GM21737 (cell line): ENCODE results near the gene NXT1.

Source experiments
- ATAC-seq: cut with Tn5 transposase; IDR thresholded peaks from one replicate; pipeline ENCODE4 v1.9.1; 2021; ENCODE audit warnings: mild to moderate bottlenecking, moderate library complexity; ENCODE audit not compliant: unreplicated experiment

NXT1 gene

DNA sequence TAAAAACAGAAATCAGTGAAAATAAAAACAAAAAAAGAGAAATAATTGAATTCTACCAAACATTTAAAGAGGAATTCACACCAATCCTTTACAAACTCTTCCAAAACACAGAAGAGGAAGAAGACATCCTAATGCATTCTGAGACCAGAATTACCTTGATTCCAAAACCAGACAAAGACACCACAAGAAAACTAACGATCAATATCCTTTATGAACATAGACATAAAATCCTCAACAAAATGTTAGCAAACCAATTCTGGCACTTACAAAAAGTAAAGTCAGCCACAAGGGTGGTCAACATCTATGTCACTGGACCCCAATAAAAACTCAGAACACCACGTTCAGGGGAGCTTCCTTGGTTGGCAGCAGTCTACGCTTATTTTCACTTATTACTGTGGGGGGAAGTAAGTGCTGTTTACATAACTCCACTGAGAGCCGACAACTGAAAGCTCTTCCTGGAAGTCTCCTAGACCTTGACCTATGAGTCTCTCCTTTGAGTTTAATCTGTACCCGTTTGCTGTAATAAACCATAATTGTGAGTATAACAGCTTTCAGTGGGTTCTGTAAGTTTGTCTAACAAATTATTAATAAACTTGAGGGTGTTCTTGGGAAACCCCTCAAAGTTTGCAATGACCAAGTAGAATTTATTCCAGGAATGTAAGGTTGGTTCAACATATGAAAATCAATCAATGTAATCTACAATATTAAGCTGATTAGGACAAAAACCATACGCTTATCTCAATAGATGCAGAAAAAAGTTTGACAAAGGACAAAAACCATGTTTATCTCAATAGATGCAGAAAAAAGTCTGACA, 35.9 kb downstream of the NXT1 start:
- no peak for ATAC-seq

DNA sequence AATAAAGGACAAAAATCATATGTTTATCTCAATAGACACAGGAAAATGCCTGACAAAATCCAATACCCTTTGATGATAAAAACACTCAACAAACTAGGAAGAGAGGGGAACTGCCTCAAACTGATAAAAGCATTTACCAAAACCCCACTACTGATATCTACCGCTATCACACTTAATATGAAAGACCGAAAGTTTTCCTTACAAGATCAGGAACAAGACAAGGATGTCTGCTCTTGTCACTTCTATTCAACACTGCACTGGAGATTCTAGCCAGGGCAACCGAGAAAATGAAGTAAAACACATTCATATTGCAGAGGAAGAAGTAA, 36.5 kb downstream of the NXT1 start:
- no peak for ATAC-seq

DNA sequence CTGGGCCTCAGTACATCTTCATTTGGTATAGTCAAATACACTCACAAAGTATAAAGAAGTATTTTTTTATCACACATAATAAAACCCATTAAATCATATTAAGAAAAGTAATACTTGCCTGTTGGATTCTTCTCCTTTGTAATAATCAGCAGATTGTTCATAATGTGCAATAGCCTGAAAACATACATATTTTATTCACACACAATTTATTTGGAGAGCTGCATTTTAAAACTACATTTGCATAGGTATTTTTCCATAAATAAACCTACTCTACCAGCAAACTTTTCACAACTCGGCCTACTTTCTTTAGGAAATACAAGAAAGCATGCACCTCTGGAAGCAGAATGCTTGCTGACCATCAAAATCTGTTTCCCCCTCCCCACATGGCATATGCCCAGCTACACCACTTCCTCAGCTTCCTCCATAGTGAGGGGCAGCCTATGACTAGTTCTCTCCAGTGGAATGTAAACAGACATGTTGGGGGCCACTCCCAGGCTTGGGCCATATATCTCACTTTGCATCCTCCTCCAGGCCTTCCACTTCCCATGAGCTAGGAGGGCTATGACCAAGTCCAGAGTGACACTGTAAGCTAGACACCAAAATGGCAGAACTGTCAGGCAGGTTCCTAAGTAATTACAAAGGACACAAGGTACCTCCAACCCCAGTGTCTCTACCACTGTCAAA, 39.6 kb downstream of the NXT1 start:
- no peak for ATAC-seq

DNA sequence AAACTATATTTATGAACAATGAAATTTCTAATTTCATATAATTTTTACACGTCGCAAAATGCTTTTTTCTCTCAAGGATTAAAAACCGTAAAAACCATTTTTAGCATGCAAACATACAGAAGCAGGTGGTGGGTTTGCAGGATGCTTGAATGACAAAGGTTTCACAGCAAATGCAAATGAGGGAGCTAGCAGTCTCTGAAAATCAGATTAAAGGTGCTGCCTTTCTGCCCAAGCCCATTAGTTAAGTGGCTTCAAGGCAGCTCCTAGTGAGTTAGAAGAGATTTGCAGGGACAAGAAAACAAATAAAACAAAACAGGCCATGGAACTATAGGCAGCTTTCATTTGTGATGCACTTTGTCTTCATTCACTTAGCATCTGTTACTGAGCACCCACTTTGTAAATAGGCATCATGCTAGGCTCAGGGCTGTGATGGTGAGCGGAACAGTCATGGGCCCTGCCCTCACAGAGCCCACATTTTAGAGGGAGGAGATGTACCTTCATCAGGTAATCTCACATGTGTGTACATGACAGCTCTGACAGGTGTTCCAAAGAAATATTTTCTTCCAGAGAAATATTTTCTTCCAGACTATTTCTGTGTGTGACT, 41.2 kb downstream of the NXT1 start:
- no peak for ATAC-seq

DNA sequence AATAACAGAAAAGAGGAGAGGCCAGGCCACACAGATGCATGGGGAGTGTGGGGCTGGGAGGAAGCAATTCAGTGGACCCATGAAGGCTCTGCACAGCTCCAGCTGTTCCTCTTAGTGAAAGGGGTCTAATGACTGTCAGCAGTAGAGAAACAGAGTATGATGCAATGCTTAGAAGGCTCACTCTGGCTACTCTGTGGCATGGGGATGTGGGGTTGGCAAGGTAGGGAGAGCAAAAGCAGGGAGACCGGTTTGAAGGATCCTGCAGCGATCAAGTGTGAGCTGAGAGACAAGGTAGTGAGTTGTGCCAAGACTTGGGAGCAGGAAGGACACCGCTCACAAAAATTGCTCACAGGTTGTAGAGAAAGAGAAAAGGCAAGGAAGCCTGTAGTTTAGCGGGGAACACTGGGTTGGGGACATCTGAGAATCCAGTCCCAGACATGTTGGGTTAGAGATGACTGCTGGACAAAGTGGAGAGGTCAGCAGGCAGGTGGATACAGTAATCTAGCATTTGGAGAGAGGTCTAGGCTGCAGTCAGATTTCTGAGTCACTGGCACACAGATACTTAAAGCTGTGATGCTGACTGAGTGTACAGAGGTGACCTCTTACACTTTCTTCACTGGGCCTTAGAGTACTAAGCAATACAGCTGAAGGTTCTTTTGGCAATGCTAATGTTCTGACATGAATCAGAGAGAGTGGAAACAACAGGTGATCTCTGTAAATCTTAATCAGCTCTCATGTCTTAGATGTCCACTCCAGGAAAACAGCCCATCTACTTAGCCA, 43.6 kb downstream of the NXT1 start:
- ATAC-seq: no peak

DNA sequence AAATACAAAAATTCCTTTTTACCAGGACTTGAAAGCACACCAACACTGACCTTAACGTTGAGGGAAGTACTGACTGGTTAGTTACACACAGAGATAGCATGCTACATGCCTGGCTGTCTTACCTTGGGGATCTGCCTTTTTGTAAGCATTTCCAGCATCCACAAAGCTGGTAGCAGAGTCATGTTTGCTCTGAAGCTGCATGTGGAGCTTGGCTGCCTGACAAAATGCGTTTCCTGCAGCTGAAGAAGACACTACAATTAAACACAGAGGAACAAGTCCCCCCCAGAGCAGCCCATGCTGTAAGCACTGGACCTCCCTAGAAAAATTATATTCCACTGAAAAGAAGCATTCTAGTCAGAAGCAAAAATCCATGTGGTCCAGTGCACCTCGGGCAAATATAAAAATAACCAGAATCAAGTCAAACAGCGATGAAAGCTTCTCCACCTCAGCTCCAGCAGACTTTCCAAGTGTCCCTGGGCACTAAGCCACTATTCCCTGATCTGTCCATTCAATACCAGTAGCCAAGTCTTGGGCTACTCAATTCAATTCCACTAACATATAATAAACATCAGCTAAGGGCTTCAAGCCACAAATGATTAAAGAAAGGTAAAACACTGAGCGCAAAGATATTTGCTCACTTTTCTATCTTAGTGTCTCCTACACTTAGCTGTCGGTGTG, 46.5 kb downstream of the NXT1 start:
- ATAC-seq: no peak

DNA sequence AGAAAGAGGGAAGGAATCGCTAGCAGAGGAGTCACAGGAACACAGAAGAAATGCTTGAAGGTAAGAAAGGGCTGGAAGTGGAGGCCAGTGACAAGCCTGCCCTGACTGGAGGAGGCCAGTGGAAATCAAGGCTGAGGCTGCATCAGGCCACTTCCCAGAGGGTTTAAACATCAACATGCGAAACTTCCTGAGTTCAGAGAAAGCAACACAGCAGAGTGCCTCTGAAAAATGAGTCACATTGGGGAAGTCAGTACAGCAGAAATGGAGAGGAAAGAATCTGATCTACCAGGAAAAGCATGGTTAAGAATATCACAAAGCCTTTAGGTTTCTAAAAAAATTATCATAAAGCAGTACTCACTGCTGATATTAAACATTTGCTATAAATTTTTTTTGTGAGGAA, 47.4 kb downstream of the NXT1 start:
- ATAC-seq: no peak

DNA sequence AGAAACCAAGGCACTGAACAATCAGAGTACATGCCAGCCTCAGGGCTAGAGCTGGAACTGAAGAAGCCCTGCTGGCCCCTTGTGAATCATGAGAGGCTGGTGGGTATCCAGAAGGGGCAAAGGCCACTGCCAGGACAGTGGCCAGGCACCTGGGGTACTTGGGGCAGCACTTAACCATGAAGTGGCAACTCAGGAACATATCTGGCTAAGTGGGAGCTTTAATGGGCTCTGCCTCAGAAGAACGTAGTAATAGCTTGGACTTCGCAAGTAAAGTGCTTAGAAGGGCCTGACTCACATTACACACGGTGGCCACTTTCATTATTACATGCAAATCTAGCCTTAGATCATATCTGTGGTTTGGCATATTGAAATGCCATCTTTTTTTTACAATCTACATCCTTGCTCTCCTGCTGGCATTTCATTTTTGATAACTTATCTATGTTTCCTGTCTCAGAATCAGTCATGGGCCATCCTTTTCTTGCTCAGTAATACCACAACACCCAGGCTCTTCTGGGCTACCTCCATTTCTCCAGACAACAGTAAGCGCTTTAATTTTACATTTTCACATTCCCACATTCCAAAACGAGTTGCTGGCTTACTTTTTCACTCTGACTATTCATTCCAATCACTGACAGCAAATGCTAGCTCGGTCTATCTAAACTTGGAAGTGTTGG, 49.1 kb downstream of the NXT1 start:
- ATAC-seq: no peak

DNA sequence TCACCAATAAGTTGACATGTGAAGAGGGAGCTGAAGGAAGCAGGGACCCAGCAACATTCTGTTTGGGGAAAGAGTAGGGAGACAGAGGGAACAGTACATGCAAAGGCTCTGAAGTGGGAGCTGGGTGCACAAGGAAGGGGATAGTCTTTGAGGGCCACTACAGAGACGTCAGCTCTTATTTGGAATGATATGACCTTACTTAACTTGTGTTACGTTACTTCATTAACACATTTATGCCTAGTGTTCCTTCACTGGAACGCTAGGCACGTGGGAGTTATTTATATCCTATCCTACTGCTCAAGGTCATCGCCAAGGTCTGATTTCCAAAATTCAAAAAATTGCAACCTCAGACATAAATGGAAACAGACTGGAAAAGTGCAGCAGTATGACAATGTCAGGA, 50.5 kb downstream of the NXT1 start:
- no peak for ATAC-seq

DNA sequence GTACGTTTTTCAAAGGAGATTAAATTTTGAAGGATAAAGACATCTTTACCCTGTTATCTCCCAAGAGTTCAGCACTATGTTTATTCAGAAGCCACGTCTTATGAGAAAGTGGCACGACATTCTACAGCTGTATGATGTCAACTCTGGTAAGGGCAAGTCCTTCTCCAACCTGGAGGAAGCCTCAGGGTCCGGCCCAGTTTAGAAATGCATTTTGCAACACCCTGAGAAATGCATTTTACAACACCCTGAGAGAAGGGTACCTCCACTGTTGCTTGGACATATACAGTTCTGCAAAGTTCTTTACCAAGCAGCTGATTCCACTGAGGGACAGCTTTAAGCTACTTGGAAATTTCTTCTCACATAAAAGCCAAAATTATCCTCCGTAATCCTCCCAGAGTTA, 53.2 kb downstream of the NXT1 start:
- ATAC-seq: no peak

DNA sequence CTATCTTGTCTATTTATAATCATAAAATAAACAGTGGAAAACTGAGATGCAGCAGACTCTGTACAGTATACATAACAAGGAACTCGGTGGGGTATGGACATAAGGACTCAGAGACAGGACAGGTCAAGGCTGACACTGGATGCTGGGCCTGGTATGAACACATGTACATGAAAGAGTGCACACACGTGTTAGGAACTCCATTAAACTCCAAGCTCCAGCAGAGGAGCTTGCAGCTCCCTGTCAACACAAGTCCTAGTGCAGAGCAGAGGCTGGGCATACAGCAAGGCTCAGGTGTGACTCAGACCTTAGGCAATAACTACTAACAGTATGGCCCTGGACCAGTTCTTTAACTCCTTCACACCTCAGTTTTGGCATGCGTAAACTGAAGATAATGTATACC, 53.6 kb downstream of the NXT1 start:
- no peak for ATAC-seq
